HG03066 (cell line): Measurements from ENCODE around the gene ARHGAP26.

Source experiments
- ATAC-seq: cut with Tn5 transposase; IDR thresholded peaks from one replicate; pipeline ENCODE4 v1.9.1; 2021; ENCODE audit warnings: low read depth; ENCODE audit not compliant: unreplicated experiment

The ARHGAP26 gene

DNA sequence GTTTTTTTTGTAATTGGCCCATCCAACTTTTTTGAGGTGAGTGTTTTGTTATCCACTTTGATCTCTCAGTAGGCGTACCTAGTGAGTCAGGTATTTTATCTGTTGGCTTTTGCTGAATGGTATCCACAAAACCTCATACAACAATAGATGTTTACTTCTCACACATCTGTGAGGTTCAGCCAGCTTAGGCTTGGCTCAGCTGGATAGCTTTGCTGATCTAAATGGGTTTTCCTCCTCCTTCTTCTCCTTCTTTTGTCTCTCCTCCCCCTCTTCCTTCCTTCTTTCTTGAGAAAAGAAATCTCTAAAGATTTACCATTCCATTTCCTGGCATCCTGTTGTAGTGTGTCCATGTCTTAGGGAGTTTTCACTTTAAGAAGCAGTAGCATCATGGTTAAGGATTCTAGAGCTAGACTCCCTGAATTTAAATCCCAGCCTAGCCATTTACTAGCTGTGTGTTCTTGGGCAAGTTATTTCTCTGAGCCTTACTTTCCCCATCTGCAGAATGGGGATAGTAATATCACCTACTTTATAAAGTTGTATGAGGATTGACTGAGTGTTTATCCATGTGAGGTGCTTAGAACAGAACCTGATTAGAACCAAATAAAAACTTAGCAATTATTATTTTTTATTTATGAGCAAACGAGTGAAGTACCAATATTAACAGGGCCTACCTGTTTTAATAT is 126.3 kb downstream of the ARHGAP26 start:
- ATAC-seq = no peak

DNA sequence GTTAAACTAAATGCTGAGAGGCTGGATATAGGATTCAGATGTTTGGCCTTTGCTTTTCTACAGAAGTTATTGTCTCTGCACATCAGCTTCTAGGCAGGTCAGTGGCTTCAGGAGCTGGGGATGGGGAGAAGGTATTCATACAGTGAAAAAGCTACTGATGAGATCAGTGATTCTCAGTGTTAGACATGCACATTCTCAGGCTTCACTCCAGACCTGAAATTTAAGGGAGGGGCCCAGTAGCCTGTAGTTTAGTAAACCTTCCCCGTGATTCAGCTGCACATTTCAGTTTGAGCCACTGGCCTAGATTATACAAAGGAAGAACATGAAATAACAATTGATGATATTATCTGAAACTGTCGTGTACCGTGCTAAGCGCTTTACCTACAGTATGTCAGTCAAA is 127.2 kb downstream of the ARHGAP26 start:
- no peak for ATAC-seq

DNA sequence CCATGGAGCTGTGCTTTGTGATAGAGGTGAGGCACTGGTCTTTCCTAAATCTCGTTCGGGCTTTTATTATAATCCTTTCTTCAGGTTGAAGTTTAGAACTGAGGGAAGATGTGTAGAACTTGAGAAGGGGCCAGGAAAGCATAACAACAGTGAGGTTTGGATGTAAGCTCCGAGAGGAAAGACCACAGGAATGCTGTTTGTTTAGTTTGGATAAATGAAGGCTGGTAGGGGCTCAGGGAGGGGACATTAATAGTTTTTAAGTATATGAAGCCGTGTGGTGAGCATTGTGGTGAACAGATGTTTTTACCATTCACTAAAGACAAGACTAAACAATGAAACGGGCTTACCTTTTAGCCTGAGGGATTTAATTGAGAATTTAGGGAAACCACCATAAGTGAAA is 130.8 kb downstream of the ARHGAP26 start:
- no peak for ATAC-seq

DNA sequence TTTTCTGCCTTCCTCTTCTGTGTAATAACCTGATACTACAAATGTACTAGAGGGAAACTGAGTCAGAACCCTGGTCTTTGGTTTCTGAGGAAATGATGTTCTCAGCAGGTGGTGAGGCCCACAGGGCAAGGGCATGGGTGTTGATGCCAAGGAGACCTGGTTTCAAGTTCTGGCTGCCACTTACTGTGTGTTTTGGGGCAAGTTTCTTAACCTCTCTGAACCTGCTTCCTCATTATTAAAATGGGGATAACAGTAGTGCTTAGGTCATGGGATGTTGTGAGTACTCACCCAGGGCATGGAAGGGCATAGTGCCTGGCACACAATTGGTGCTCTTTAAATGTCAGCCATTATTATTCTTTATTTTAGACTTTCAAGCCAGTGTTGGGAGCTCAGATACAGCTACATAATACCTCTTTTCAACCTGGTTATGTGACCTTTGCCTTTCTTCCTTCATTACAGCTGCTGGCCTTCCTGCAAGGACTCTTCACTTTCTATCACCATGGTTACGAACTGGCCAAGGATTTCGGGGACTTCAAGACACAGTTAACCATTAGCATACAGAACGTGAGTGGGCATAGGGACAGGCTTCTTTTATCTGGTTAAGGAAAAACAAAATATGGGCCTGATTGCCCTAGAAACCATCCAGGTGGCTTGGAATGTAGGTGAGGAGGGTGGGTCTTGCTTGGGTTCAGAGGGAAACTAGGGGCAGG is 131.5 kb downstream of the ARHGAP26 start:
- no peak for ATAC-seq

DNA sequence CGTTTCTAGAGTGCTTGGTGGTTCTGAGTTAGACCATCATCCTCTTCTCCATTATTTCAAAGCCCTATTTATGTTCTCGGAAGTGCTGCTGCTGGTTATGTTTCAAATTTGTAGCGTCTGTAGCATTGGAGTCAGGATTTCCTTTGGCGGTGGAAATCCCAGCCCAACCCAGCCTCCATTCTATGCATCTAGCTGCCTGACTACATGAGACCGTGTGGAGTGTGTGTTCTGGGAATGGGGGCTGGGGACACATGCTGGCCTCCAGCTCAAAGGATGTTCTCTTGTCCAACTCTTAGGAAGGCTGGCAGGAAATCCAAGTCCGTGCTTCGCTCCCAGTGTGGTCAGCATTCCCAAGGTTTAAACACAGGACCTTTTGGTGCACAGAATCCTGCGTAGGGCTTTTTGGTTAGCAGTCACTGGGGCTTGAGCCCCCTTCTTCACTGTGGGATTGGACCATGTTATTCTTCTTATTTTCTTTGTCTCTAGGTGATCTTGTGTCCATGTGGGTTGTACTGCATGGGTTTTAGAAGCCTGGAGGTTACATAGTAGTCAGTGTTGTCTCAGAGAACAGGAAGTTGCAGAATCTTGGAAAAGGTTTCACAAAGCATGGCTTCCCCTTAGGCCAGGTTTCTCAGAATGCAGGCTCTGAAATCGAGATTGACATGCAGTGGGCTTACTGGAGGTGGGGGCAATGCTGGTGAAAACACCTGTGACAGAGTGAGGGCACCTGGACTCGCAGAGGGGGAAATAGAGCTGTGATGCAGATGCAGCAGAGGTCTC is 132.2 kb downstream of the ARHGAP26 start:
- no peak for ATAC-seq

DNA sequence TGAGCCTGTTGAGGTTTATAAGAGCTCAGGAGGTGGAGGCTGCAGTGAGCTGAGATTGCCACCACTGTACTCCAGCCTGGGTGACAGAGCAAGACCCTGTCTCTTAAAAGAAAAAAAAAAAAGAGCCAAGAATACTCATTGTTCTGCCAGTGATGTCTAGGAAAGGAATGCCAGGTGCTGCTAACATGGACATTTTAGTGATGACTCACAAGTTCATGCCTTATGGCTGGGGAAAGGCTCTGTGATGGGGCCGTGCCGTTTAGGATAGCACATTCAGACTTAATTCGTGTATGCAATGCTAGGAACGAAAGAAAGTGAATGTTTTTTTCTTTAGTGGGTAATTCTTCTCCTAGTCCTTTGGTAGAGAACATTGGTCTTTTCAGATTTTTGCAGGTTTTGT is 134.2 kb downstream of the ARHGAP26 start:
- no peak for ATAC-seq

DNA sequence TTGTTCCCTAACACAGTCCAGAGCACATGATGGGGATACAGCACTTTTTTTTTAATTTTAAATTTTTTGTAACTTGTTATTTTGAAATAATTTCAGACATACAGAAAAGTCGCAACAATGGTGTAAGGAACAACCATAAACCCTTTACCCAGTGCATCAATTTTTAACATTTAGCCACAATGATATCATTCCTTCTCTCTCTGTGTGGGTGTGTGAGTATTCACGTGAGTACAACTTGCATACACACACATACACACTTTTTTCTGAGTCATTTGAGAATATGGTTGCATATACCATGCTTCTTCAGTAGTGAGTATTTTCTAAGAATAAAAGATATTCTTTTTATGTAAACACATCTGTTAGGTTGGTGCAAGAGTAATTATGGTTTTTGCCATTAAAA is 135.2 kb downstream of the ARHGAP26 start:
- no peak for ATAC-seq

DNA sequence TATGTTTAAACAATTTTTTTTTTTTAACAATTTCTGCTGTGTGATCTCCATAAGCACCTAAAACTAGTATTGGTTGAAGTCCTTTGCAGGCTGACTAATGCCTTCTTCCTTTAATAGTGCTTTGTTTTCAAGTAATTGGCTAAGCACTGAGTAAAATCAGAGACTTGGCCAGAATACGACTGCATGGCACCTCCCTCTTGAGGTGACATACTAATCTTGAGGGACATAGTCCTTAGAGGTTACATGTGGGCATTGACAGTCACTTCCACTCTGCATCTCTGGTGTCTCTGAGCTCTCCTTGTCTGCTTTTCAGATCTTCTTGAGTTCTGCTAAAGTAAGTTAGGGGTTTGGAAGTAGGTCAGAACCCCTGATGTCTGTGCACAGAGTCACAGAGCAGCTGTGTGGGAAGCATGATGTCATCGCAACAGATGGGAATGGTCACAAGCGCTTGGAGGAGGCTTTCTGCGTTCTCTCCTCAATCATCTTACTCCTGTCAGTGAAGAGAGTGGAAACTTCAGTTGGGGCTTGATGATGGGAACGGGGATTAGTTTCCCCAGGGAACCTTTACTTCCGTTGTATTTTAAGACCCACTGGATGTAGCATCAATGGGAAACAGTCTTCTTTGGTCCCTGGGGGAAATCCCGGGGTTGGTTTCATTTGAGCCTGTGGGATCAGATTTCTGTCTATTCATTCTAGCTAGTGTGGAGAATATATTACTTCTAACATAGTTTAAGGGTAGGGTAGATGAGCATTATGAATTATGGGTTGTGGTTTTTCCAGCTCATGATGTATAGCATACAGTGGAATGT is 136.9 kb downstream of the ARHGAP26 start:
- no peak for ATAC-seq

DNA sequence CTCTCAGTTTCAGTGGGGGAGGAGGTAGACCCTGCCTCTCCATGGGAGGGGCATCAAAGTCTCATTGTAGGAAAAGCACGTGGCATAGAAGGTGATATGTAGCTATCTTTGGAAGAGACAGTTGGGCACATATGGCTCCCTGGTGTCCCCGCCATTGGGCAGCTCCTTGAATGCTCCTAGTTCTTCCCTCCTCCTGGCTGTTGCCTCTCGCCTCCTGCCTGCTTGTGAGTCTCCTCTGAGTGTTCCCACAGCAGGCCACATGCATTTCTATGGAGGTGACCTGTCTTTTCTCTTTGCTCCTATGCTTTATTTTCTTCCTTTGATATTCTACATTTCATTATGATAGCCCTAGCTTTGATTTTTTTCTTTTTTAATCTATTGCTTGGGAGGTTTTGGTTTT is 138.5 kb downstream of the ARHGAP26 start:
- no peak for ATAC-seq

DNA sequence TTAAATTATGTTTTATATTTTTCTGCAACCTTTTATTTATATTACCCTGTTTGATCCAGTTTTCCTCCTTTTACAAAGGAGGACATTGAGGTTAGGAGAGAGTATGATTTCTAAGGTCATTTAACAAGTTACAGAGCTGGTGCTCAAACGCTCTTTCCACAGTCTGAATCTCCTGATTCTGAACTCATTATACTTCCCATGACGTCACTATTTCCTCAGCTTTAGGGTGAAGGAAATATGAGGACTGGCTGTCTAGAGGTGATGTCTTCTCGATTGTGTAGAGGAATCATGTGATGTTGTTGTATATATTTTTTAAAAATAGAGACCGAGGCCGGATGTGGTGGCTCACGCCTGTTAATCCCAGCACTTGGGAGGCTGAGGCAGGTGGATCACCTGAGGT is 140.0 kb downstream of the ARHGAP26 start:
- ATAC-seq = no peak

DNA sequence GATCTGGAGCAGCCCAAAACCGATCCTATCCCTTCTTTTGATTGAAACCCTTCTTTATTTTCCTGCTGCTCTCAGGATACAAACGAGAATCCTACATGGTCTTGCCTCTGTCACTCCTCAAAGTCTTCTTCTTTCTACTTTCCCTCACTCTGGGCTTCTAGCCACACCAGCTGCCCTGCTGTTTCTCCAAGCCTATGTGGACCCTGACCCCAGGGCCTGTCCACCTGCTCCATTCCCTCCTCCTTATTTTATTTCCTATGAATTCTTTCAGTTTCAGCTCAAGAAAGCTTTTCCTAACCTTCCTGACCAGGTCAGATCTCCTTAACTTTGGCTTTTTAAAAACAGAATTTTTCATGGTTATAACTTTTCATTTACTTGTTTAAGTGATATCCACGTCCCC is 141.0 kb downstream of the ARHGAP26 start:
- ATAC-seq = no peak

DNA sequence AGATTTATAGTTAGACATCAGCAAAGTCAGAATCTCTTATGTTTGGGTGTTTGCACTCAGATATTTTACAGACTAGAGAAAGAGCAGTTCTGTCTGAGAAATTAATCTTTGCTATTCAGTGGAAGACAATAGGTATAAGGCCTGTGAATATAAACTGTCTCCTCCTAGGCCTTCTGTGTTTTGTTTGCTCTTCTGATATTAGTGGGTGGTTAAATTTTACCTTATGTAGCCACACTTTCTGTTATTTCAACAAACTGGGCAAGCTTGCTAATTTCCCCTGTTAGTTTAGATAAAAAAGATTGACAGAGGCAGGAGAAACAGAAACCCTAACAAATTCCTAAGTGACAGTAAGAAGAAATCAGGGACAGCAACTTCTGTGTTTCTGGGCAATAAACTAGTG is 141.6 kb downstream of the ARHGAP26 start:
- ATAC-seq = no peak

DNA sequence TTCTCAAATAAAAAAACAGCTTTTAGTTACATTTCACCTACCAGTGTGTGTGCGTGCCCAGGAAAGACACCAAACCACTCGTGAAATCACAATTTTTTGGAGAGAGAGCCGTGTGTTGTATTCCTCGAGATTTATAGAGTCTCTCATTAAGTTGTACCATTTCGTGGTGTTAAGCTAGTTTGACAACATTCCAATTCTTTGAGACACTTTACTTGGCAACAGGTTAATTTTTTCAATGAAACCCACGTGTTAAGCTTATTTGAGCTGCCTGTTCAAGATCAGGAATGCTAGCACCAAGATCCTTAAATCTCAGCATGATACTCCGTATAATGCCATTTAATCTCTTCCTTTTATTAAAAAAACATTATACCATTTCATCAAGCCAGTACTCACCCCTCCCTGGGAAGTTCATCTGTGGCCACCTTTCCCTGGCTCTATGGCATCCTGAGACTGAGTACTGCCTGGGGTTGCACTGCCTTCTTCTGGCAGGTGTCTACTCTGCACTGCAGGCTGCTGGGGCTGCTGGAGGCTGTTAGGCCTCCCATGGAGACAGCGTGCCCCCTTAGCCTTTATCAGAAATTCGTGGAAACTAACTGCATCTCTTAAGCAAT is 143.7 kb downstream of the ARHGAP26 start:
- no peak for ATAC-seq

DNA sequence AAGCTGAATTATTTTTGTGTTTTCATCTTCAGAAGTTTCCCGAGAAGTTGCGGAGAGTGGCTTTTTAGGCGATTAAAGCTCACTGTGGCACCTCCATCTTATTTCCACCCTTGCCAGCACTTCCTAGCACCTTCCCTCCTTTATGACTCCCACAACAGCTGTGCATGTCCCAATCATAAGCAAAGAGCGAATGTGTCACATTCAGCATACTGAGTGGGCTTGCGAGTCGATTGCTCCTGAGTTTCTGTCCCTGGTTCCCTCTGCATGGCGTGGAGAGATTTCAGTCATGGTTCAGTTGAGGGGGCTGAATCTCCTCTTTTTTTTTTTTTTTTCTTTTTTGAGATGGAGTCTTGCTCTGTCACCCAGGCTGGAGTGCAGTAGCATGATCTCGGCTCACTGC is 144.9 kb downstream of the ARHGAP26 start:
- ATAC-seq = no peak

DNA sequence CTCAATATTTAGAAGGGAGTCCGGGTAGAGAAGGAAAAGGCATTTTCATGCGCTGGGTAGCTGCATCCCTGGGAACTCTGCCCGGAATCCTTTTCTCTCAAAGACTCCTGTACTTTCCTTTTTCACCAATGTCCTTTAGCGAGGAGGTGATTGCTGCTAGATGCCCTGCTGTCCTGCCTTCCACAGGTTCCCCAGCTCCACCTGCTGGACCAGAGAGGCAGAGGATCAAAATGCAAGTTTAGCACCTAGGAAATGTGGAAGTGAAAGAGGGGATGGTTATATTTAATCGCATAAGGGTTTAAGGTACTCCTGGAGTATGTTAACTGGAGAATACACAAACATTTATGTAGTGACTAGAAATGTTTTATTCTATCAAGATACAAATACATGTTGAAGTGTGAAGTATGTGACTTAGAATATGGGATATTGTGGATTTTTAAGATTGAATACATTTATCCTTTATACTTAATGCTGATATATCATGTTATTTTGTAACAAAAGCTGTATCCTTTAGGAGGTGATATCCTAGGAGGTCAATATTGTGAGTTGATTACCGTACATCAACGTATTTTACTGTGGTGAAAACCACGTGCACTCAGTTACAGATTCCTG is 145.7 kb downstream of the ARHGAP26 start:
- peak; percentile 79 for ATAC-seq

DNA sequence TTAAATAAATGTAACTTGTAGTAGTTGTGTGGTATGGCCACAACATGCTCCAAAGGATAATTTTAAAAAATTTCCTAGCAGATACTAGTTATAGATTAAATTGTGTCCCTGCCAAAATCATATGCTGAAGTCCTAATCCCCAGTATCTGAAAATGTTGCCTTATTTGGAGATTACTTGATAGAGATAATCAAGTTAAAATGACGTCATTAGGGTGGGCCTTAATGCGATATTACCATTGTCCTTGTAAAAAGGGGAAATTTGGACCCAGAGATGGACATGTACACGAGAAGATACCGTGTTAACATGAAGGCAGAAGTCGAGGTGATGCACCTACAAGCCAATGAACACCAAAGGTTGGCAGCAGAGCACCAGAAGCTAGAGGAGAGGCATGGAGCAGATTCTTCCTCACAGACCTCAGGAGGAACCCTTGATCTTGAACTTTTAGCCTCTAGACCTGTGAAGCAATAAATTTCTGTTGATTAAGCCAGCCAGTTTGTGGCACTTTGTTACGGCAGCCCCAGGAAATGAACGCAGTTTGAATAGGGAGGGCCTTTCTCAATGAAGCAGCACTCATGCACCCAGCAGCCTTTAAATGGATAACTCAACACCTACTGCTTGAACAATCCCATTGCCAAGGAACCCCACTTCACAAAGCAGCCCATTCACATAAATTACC is 148.9 kb downstream of the ARHGAP26 start:
- ATAC-seq = no peak

DNA sequence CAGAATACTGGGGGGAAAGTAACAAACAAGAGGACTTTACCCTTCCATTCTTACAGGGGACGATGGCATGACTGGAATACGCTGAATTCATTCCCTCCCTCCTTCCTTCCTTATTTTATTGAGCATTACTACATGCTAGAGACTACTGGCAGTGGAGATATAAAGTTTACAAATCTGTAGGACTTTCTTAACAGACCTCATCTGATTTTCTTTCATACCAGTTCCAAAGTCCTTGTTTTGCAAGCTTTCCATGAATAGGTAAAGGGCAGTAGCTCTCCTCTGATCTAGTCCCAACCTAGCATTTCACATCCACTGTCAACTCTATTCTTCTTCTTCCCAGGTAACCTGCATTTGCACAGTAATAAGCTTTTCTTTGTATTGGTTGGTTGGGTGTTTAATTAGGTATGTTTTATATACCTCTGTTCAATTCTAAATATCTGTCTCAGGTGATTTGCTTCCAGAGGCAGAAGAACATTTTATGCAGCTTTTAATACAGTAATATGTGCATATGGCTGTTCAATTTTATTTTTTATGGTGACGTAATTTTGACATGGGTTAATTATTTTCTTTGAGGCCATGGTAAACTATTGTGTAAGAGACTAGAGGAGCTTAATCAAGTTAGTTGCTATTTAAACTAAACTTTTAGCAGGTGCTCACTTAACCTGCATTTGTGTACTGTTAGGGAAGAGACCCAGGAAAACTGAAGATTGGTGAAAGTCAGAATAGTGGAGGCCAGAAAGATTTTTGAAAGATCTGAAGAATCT is 150.9 kb downstream of the ARHGAP26 start:
- no peak for ATAC-seq

DNA sequence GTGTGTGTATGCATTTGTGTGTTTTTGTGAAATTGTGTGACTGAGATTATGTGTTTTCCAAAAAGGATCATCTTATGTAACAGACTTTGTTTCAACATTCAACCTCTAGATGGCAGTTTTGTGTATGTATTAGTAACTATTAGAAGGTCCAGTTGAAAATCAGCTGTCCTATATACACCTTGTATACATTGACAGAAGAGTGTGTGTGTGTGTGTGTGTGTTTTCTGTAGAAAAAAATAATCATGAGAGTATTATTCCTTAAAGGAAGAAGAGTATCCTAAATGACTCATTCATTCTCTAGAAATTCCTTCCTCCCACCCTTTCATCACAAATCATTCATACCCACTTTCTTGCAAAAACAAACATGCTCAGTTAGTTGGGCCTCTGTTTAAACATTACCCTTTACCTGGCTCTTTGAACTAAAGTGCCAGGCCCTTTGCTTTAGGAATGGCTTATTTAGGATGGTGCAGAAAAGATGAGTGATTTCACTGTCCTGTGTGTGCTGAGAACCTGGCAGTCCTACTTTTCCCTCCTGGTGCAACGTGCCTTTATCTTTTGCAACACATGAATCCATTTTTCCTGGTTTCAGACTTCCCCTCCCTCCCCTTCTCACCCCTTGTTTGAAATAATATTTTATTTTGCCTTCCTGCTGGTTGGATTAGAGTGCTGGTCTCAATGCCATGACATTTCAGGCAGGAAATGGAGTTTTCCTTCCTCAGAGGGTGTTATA is 152.2 kb downstream of the ARHGAP26 start:
- peak; percentile 77 for ATAC-seq
